Prostate gland (tissue), 2 donors: ENCODE results near the gene A2M. TPM values are rescaled to one million over a fixed set of nuclear protein-coding genes. Genes with fewer than 3 reads are reported as not detected.
A peak's percentile ranks its signal among the peaks of the same experiment; 100 is the strongest.

Experiments used
- DNase-seq: peaks from one replicate; pipeline ENCODE4 v3.0.0-alpha.2; 2019; ENCODE audit warnings: low spot score
- H3K27ac ChIP-seq, 2 donors: fragments of 200-600 bp; sonication (generic); 2 replicates each; pipeline ENCODE4 v1.5.1; 2017 to 2019
- H3K27me3 ChIP-seq: fragments of 200-600 bp; sonication (generic); replicated peaks from 2 replicates; pipeline ENCODE4 v1.5.1; 2019; ENCODE audit not compliant: insufficient read depth
- H3K36me3 ChIP-seq, 2 donors: fragments of 200-600 bp; sonication (generic); 1 replicate in 1 of 2; 2 replicates in 1 of 2; pipeline versions ENCODE4 v1.5.1 to v1.8.1; 2017 to 2019
- H3K4me1 ChIP-seq: fragments of 200-600 bp; sonication (generic); replicated peaks from 2 replicates; pipeline ENCODE4 v1.5.1; 2019
- H3K4me3 ChIP-seq, 2 donors: fragments of 200-600 bp; sonication (generic); 2 replicates each; pipeline ENCODE4 v1.5.1; 2017 to 2019
- H3K9me3 ChIP-seq: fragments of 200-600 bp; sonication (generic); 2 replicates; pipeline ENCODE4 v1.5.1; 2017
- CTCF ChIP-seq, 4 experiments: fragments of 200-600 bp in 2 of 4; fragments of 450-650 bp in 2 of 4; sonication (generic) in 2 of 4; IDR thresholded peaks; 1 replicate in 3 of 4; 2 replicates in 1 of 4; pipeline ENCODE4 v1.5.1; 2016 to 2019; ENCODE audit warnings: antibody characterized with exemption in 4 of 4, mild to moderate bottlenecking in 2 of 4, moderate library complexity in 2 of 4
- POLR2A ChIP-seq: fragments of 450-650 bp; IDR thresholded peaks from one replicate; pipeline ENCODE4 v1.6.1; 2016; ENCODE audit warnings: antibody characterized with exemption, mild to moderate bottlenecking
- POLR2AphosphoS5 ChIP-seq: sonication (generic); formaldehyde crosslinking; IDR thresholded peaks from one replicate; pipeline ENCODE4 v1.6.1; 2017; ENCODE audit warnings: antibody characterized with exemption
- WGBS: methylation state at CpG from one replicate; pipeline ENCODE4 v1.1.5; 2018; 5-methylcytosine and 5-hydroxymethylcytosine counted together
- intact Hi-C: fragments of 100-400 bp; cut with DNase I; formaldehyde crosslinking; loops from one replicate; pipeline ENCODE4 v1.14.2; 2022
- total RNA-seq, 2 donors: library from RNA; depleted of rRNA; stranded (reverse); fragments of >200 nt; gene quantifications; one replicate each; pipeline ENCODE4 v1.1.0, GENCODE V29; 2016

Gene A2M
- total RNA-seq, 2 donors from 2014 or later: 82.6 to 286 TPM

- WGBS: 8% methylated on average over 3 of the region's 3 CpGs
- TF ChIP-seq POLR2A (no peak), POLR2AphosphoS5 (no peak), CTCF (IDR thresholded peaks at IDR 0.05) (no peak)
- H3K4me3 ChIP-seq: no peak overlapping the region
- no peak overlapping the region for H3K27ac ChIP-seq
- no peaks in the 10 kb centered on the region for H3K36me3 ChIP-seq
- H3K4me1 ChIP-seq: no peaks in the 10 kb centered on the region
- no peak for DNase-seq
- H3K27me3 ChIP-seq: no peaks in the 10 kb centered on the region
- no peaks in the 10 kb centered on the region for H3K9me3 ChIP-seq
- intact Hi-C loops: no loop called here
Observed at GRCh38 chr12:9122091-9122609, 6.4 kb upstream of the A2M start.

GRCh38 chr12:9120487-9121184 lies 4.9 kb upstream of the A2M start:
- Histone ChIP-seq H3K27ac (no peak overlapping the region), H3K4me1 (no peaks in the 10 kb centered on the region), H3K9me3 (no peaks in the 10 kb centered on the region), H3K27me3 (no peaks in the 10 kb centered on the region), H3K36me3 (no peaks in the 10 kb centered on the region), H3K4me3 (no peak overlapping the region)
- intact Hi-C loops: no loop called here
- no peak for TF ChIP-seq POLR2A
- no peak for TF ChIP-seq CTCF (IDR thresholded peaks at IDR 0.05)
- no peak for TF ChIP-seq POLR2AphosphoS5
- WGBS: 92% methylated on average over 10 of the region's 10 CpGs
- no peak for DNase-seq

GRCh38 chr12:9118158-9118557 lies 2.4 kb upstream of the A2M start:
- no peak for DNase-seq

GRCh38 chr12:9114946-9115345 lies 773 bp downstream of the A2M start:
- Histone ChIP-seq H3K27ac (no peak overlapping the region), H3K4me3 (peak overlapping the region; percentile 13 to 15), H3K27me3 (no peaks in the 10 kb centered on the region), H3K9me3 (no peaks in the 10 kb centered on the region), H3K36me3 (no peaks in the 10 kb centered on the region), H3K4me1 (no peaks in the 10 kb centered on the region)
- no peak for DNase-seq
- intact Hi-C loops: no loop called here
- no peak for TF ChIP-seq POLR2AphosphoS5
- TF ChIP-seq CTCF (IDR thresholded peaks at IDR 0.05): no peak
- no peak for TF ChIP-seq POLR2A

More at GRCh38 chr12:9118158-9118557, 2.4 kb upstream of the A2M start:
- Histone ChIP-seq H3K27me3 (no peaks in the 10 kb centered on the region), H3K27ac (peak overlapping the region in 1 of 2 donors; percentile 36), H3K4me3 (no peak overlapping the region), H3K4me1 (no peaks in the 10 kb centered on the region), H3K9me3 (no peaks in the 10 kb centered on the region), H3K36me3 (no peaks in the 10 kb centered on the region)
- intact Hi-C loops: no loop called here
- 79% methylated on average over 3 of the region's 3 CpGs for WGBS
- TF ChIP-seq POLR2A (no peak), POLR2AphosphoS5 (no peak)

- no peak for DNase-seq
- Histone ChIP-seq H3K4me1 (no peaks in the 10 kb centered on the region), H3K36me3 (no peaks in the 10 kb centered on the region), H3K27me3 (no peaks in the 10 kb centered on the region), H3K27ac (peak overlapping the region in 1 of 2 donors; percentile 18), H3K4me3 (no peak overlapping the region), H3K9me3 (no peaks in the 10 kb centered on the region)
- intact Hi-C loops: no loop called here
- no peak for TF ChIP-seq POLR2AphosphoS5
- no peak for TF ChIP-seq CTCF (IDR thresholded peaks at IDR 0.05)
- TF ChIP-seq POLR2A: no peak
- WGBS: 87% methylated on average over 1 of the region's 1 CpG
Observed at GRCh38 chr12:9113987-9114309, 1.8 kb downstream of the A2M start.
